T-cell (primary cell): ENCODE measurements around the gene TMPRSS2. TPM values are rescaled to one million over a fixed set of nuclear protein-coding genes. Genes with fewer than 3 reads are reported as not detected.

Experiments used
- ATAC-seq, 4 experiments: fragments of 200-7000 bp in 3 of 4; fragments of 150-1000 bp in 1 of 4; cut with Tn5 transposase; replicated peaks in 1 of 4; 1 replicate in 3 of 4; 2 replicates in 1 of 4; pipeline ENCODE4 v1.10.0; 2021; ENCODE audit warnings: moderate library complexity in 3 of 4, mild to moderate bottlenecking in 2 of 4, moderate number of reproducible peaks in 1 of 4
- CTCF ChIA-PET, 2 donors: fragments of 300-600 bp; sonication (Branson Sonifier 250); formaldehyde crosslinking; loops; one replicate each; lab custom pipeline; 2022; ENCODE audit warnings: antibody characterized with exemption in 2 of 2; lab: Charles Lee
- POLR2A ChIA-PET, 2 donors: fragments of 300-600 bp; sonication (Branson Sonifier 250); formaldehyde crosslinking; loops; one replicate each; lab custom pipeline; 2022; ENCODE audit warnings: antibody characterized with exemption in 2 of 2; lab: Charles Lee
- DNase-seq, 35 experiments: peaks; one replicate each; pipeline versions ENCODE4 v3.0.0 to v3.0.0-alpha.2; 2013 to 2023
- H3K27ac ChIP-seq: one replicate; pipeline ENCODE4 v1.5.1; 2013; ENCODE audit warnings: low read length
- H3K27me3 ChIP-seq, 2 experiments: replicated peaks in 1 of 2; 1 replicate in 1 of 2; 2 replicates in 1 of 2; pipeline versions ENCODE4 v1.6.1 to v1.7.0; 2013; ENCODE audit warnings: low read length in 1 of 2, mixed read lengths in 1 of 2; ENCODE audit not compliant: control insufficient read depth in 2 of 2, insufficient read depth in 2 of 2; ENCODE audit errors: extremely low read depth in 1 of 2
- H3K36me3 ChIP-seq, 2 donors: 1 replicate in 1 of 2; 2 replicates in 1 of 2; pipeline versions ENCODE4 v1.6.1 to v1.7.0; 2013; ENCODE audit warnings: low read length in 1 of 2; ENCODE audit not compliant: control insufficient read depth in 2 of 2, insufficient read depth in 1 of 2; ENCODE audit errors: extremely low read depth in 1 of 2
- H3K4me1 ChIP-seq, 2 experiments: 1 replicate in 1 of 2; 2 replicates in 1 of 2; pipeline versions ENCODE4 v1.6.1 to v1.7.0; 2013; ENCODE audit warnings: low read length in 2 of 2, mixed read lengths in 1 of 2; ENCODE audit not compliant: insufficient read depth in 2 of 2, control insufficient read depth in 1 of 2; ENCODE audit errors: extremely low read depth in 1 of 2
- H3K4me3 ChIP-seq, 2 donors: 1 replicate in 1 of 2; 2 replicates in 1 of 2; pipeline versions ENCODE4 v1.5.1 to v1.7.0; 2013; ENCODE audit warnings: mild to moderate bottlenecking in 2 of 2, low read length in 1 of 2, moderate library complexity in 1 of 2; ENCODE audit not compliant: control insufficient read depth in 1 of 2; ENCODE audit errors: extremely low read depth in 1 of 2
- H3K9me3 ChIP-seq: 2 replicates; pipeline ENCODE4 v1.7.0; 2013
- H3K27ac Mint-ChIP-seq, 2 donors: one replicate each; pipeline ENCODE4 v1.8.0; 2020 to 2021; ENCODE audit warnings: mild to moderate bottlenecking in 2 of 2, mixed read lengths in 2 of 2
- H3K27me3 Mint-ChIP-seq, 2 donors: one replicate each; pipeline ENCODE4 v1.8.0; 2021 to 2022; ENCODE audit warnings: mixed read lengths in 2 of 2
- H3K36me3 Mint-ChIP-seq: one replicate; pipeline ENCODE4 v1.8.0; 2021; ENCODE audit warnings: mixed read lengths
- H3K4me1 Mint-ChIP-seq, 3 donors: one replicate each; pipeline ENCODE4 v1.8.0; 2020 to 2022; ENCODE audit warnings: mixed read lengths in 3 of 3, mild to moderate bottlenecking in 1 of 3
- H3K4me3 Mint-ChIP-seq, 3 donors: one replicate each; pipeline ENCODE4 v1.8.0; 2020 to 2022; ENCODE audit warnings: mild to moderate bottlenecking in 3 of 3, mixed read lengths in 3 of 3, moderate library complexity in 3 of 3
- H3K9me3 Mint-ChIP-seq, 3 donors: one replicate each; pipeline ENCODE4 v1.8.0; 2020 to 2022; ENCODE audit warnings: mixed read lengths in 3 of 3
- WGBS: methylation state at CpG from one replicate; pipeline ENCODE4 v1.1.5; 2013; ENCODE audit warnings: missing lambda C conversion rate; ENCODE audit not compliant: insufficient coverage; 5-methylcytosine and 5-hydroxymethylcytosine counted together
- total RNA-seq, 35 experiments: library from RNA in 6 of 35; stranded (reverse) in 6 of 35; fragments of 120-200 nt in 1 of 35; gene quantifications; one replicate each; pipeline versions ENCODE4 v1.2.1 to v1.2.4 and lab custom pipeline; 2013 to 2026

Gene TMPRSS2
- total RNA-seq, 5 donors from 2014 or later (not counting 1 experiment from before 2014, with no cell fraction given) = 0.35 to 0.73 (median 0.53) TPM; not detected in 2

- 80% methylated on average over 7 of the region's 10 CpGs for WGBS
- peaks cover 0 to 26% of the 10 kb centered on the region in 2 experiments for H3K27me3 ChIP-seq
- Mint-ChIP-seq H3K4me3 (no peak overlapping the region), H3K36me3 (no peaks in the 10 kb centered on the region), H3K4me1 (peaks cover 0 to 9% (median 5%) of the 10 kb centered on the region in 3 donors), H3K27ac (no peak overlapping the region), H3K27me3 (peaks cover 7 to 11% of the 10 kb centered on the region in 2 donors), H3K9me3 (no peaks in the 10 kb centered on the region)
- no peaks in the 10 kb centered on the region for H3K36me3 ChIP-seq
- H3K4me3 ChIP-seq = no peak overlapping the region
- no peaks in the 10 kb centered on the region for H3K9me3 ChIP-seq
- CTCF ChIA-PET = no interaction called here
- no peak for ATAC-seq
- no peak for DNase-seq
- no peaks in the 10 kb centered on the region for H3K4me1 ChIP-seq
- POLR2A ChIA-PET = no interaction called here
- no peak overlapping the region for H3K27ac ChIP-seq
Measured at GRCh38 chr21:41526478-41527087, 18.6 kb upstream of the TMPRSS2 start.

- H3K36me3 Mint-ChIP-seq = no peaks in the 10 kb centered on the region
- no peak overlapping the region for H3K4me3 Mint-ChIP-seq
- CTCF ChIA-PET = no interaction called here
Measured at GRCh38 chr21:41523175-41523574, 15.2 kb upstream of the TMPRSS2 start.

GRCh38 chr21:41521489-41522027 lies 13.6 kb upstream of the TMPRSS2 start:
- peak overlapping the region in 1 of 2 donors; percentile 31 for H3K27ac Mint-ChIP-seq
- H3K4me3 ChIP-seq = no peak overlapping the region
- peaks cover 0 to 18% of the 10 kb centered on the region in 2 experiments for H3K27me3 ChIP-seq
- 44% methylated on average over 4 of the region's 4 CpGs for WGBS
- H3K36me3 ChIP-seq = no peaks in the 10 kb centered on the region
- H3K27me3 Mint-ChIP-seq = peaks cover 7 to 11% of the 10 kb centered on the region in 2 donors
- H3K9me3 ChIP-seq = no peaks in the 10 kb centered on the region
- no peak overlapping the region for H3K4me3 Mint-ChIP-seq
- H3K4me1 Mint-ChIP-seq = peaks cover 0 to 15% (median 9%) of the 10 kb centered on the region in 3 donors
- no peak overlapping the region for H3K27ac ChIP-seq
- CTCF ChIA-PET = no interaction called here
- no peak for DNase-seq
- POLR2A ChIA-PET = no interaction called here
- H3K9me3 Mint-ChIP-seq = no peaks in the 10 kb centered on the region
- H3K4me1 ChIP-seq = peaks cover 0 to 5% of the 10 kb centered on the region in 2 experiments
- no peaks in the 10 kb centered on the region for H3K36me3 Mint-ChIP-seq
- peak in 1 of 4 experiments; percentile 53 for ATAC-seq

More at GRCh38 chr21:41523175-41523574, 15.2 kb upstream of the TMPRSS2 start:
- H3K36me3 ChIP-seq = no peaks in the 10 kb centered on the region
- Mint-ChIP-seq H3K9me3 (no peaks in the 10 kb centered on the region), H3K27me3 (peaks cover 7 to 11% of the 10 kb centered on the region in 2 donors), H3K4me1 (peaks cover 0 to 15% (median 9%) of the 10 kb centered on the region in 3 donors), H3K27ac (no peak overlapping the region)
- no peak overlapping the region for H3K27ac ChIP-seq
- peaks cover 0 to 24% of the 10 kb centered on the region in 2 experiments for H3K27me3 ChIP-seq
- no peak overlapping the region for H3K4me3 ChIP-seq
- no peaks in the 10 kb centered on the region for H3K9me3 ChIP-seq
- POLR2A ChIA-PET = no interaction called here
- ATAC-seq (no peak), DNase-seq (no peak)
- peaks cover 0 to 5% of the 10 kb centered on the region in 2 experiments for H3K4me1 ChIP-seq
- no CpG with 5 or more reads among the region's 3 CpGs for WGBS

GRCh38 chr21:41520560-41521442 lies 12.8 kb upstream of the TMPRSS2 start:
- Histone ChIP-seq H3K27me3 (peaks cover 0 to 13% of the 10 kb centered on the region in 2 experiments), H3K9me3 (no peaks in the 10 kb centered on the region), H3K27ac (no peak overlapping the region), H3K4me3 (no peak overlapping the region), H3K4me1 (peaks cover 0 to 5% of the 10 kb centered on the region in 2 experiments), H3K36me3 (no peaks in the 10 kb centered on the region)
- H3K27me3 Mint-ChIP-seq = peaks cover 3% of the 10 kb centered on the region in 2 donors
- peak in 1 of 4 experiments; percentile 11 for ATAC-seq
- DNase-seq = no peak
- no peak overlapping the region for H3K27ac Mint-ChIP-seq
- H3K4me1 Mint-ChIP-seq = peaks cover 0 to 15% (median 9%) of the 10 kb centered on the region in 3 donors
- ChIA-PET POLR2A (no interaction called here), CTCF (no interaction called here)
- no peaks in the 10 kb centered on the region for H3K36me3 Mint-ChIP-seq
- no CpG with 5 or more reads among the region's 5 CpGs for WGBS
- H3K4me3 Mint-ChIP-seq = no peak overlapping the region
- no peaks in the 10 kb centered on the region for H3K9me3 Mint-ChIP-seq

GRCh38 chr21:41519806-41520559 lies 12.0 kb upstream of the TMPRSS2 start:
- no peaks in the 10 kb centered on the region for H3K9me3 ChIP-seq
- POLR2A ChIA-PET = no interaction called here
- H3K36me3 Mint-ChIP-seq = no peaks in the 10 kb centered on the region
- H3K4me3 Mint-ChIP-seq = no peak overlapping the region
- H3K27ac ChIP-seq = no peak overlapping the region
- CTCF ChIA-PET = interaction anchor here in 1 of 2 donors (0.7 kb wide), 1 partner anchor 321 kb away, joined by 3 read pairs; no protein-coding TSS in a partner anchor
- peaks cover 0 to 15% (median 9%) of the 10 kb centered on the region in 3 donors for H3K4me1 Mint-ChIP-seq
- WGBS = 71% methylated on average over 5 of the region's 9 CpGs
- H3K4me1 ChIP-seq = peaks cover 0 to 5% of the 10 kb centered on the region in 2 experiments
- H3K27ac Mint-ChIP-seq = no peak overlapping the region
- H3K27me3 ChIP-seq = peaks cover 0 to 13% of the 10 kb centered on the region in 2 experiments
- no peaks in the 10 kb centered on the region for H3K9me3 Mint-ChIP-seq
- H3K4me3 ChIP-seq = no peak overlapping the region
- no peak for ATAC-seq
- H3K27me3 Mint-ChIP-seq = peaks cover 2 to 3% of the 10 kb centered on the region in 2 donors
- no peak for DNase-seq
- H3K36me3 ChIP-seq = no peaks in the 10 kb centered on the region

GRCh38 chr21:41518757-41519156 lies 10.8 kb upstream of the TMPRSS2 start:
- H3K4me1 ChIP-seq = peaks cover 0 to 5% of the 10 kb centered on the region in 2 experiments
- H3K36me3 ChIP-seq = no peaks in the 10 kb centered on the region
- no peaks in the 10 kb centered on the region for H3K9me3 ChIP-seq
- Mint-ChIP-seq H3K4me1 (peaks cover 0 to 15% (median 9%) of the 10 kb centered on the region in 3 donors), H3K4me3 (no peak overlapping the region), H3K9me3 (no peaks in the 10 kb centered on the region), H3K27ac (no peak overlapping the region), H3K27me3 (peaks cover 0 to 3% of the 10 kb centered on the region in 2 donors), H3K36me3 (no peaks in the 10 kb centered on the region)
- ChIA-PET POLR2A (no interaction called here), CTCF (no interaction called here)
- ATAC-seq = no peak
- H3K4me3 ChIP-seq = no peak overlapping the region
- DNase-seq = no peak
- WGBS = no CpG with 5 or more reads among the region's 4 CpGs
- no peak overlapping the region for H3K27ac ChIP-seq
- peaks cover 0 to 10% of the 10 kb centered on the region in 2 experiments for H3K27me3 ChIP-seq
